Right lobe of liver (tissue), 4 donors: ENCODE results near the gene LCE4A.

Experiments
- POLR2A ChIP-seq: fragments of 450-650 bp; IDR thresholded peaks from one replicate; pipeline ENCODE4 v1.6.1; 2017; ENCODE audit warnings: antibody characterized with exemption, mild to moderate bottlenecking
- TF ChIP-seq, protein P1 (sequence below), 4 donors: fragments of 200-600 bp in 3 of 4; fragments of 450-650 bp in 1 of 4; IDR thresholded peaks; one replicate each; pipeline versions ENCODE4 v1.5.1 to v1.8.0; 2016 to 2022; ENCODE audit warnings: antibody characterized with exemption in 4 of 4, mild to moderate bottlenecking in 2 of 4
- donor health status: DM: no; HTN: no; CAD: no.
- donor health status: DM: no; HTN: no; CAD: no.
- donor health status: DM: no; HTN: yes; CAD: no.

- TF ChIP-seq, protein P1, sequence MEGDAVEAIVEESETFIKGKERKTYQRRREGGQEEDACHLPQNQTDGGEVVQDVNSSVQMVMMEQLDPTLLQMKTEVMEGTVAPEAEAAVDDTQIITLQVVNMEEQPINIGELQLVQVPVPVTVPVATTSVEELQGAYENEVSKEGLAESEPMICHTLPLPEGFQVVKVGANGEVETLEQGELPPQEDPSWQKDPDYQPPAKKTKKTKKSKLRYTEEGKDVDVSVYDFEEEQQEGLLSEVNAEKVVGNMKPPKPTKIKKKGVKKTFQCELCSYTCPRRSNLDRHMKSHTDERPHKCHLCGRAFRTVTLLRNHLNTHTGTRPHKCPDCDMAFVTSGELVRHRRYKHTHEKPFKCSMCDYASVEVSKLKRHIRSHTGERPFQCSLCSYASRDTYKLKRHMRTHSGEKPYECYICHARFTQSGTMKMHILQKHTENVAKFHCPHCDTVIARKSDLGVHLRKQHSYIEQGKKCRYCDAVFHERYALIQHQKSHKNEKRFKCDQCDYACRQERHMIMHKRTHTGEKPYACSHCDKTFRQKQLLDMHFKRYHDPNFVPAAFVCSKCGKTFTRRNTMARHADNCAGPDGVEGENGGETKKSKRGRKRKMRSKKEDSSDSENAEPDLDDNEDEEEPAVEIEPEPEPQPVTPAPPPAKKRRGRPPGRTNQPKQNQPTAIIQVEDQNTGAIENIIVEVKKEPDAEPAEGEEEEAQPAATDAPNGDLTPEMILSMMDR (IDR thresholded peaks at IDR 0.05): no peak
- no peak for TF ChIP-seq POLR2A
Measured at GRCh38 chr1:152667648-152668047, 40.3 kb upstream of the LCE4A start.
